HCT116 (cell line): ENCODE data around the gene CES3. TPM values are rescaled to one million over a fixed set of nuclear protein-coding genes. Genes with fewer than 3 reads are reported as not detected.

Source experiments
- ATAC-seq: fragments of 200-7000 bp; cut with Tn5 transposase; 2 replicates; pipeline ENCODE4 v1.9.1; 2020; ENCODE audit warnings: mild to moderate bottlenecking, moderate library complexity
- BruUV-seq: library from RNA; stranded (reverse); fragments of 400-500 nt; replicated peaks from 2 replicates; lab custom pipeline; 2021; lab: Mats Ljungman, UMichigan
- CTCF ChIA-PET: fragments of 300-600 bp; sonication (Branson Sonifier 250); formaldehyde crosslinking; loops from one replicate; lab custom pipeline; 2021; ENCODE audit warnings: antibody characterized with exemption; lab: Charles Lee
- POLR2A ChIA-PET: fragments of 300-600, 350-600 bp; sonication (Branson Sonifier 250); formaldehyde crosslinking; loops from one replicate; lab custom pipeline; 2021; ENCODE audit warnings: antibody characterized with exemption; lab: Charles Lee
- RAD21 ChIA-PET, 2 experiments: fragments of 300-600 bp; sonication (Branson Sonifier 250); formaldehyde crosslinking; loops; one replicate each; lab custom pipeline; 2023; ENCODE audit warnings: low total read pairs in 2 of 2; ENCODE audit not compliant: uncharacterized antibody in 2 of 2, unreplicated experiment in 2 of 2, low non-redundant PET in 1 of 2; lab: Charles Lee
- DNase-seq: peaks from one replicate; pipeline ENCODE4 v3.0.0-alpha.2; 2010; ENCODE audit warnings: low read depth, low spot score
- H2AFZ ChIP-seq: fragments of 200-600 bp; shearing (Covaris generic), sonication (generic); 2 replicates; pipeline ENCODE4 v1.6.1; 2017; ENCODE audit warnings: low read depth, mixed run types, mixed read lengths, antibody characterized with exemption, low read length; ENCODE audit not compliant: poor library complexity, severe bottlenecking
- H3K27ac ChIP-seq: 2 replicates; pipeline ENCODE4 v1.5.1; 2012; ENCODE audit warnings: low read depth, low read length
- H3K27me3 ChIP-seq: fragments of 200-600 bp; sonication (generic); 2 replicates; pipeline ENCODE4 v1.6.1; 2016; ENCODE audit warnings: mixed run types, low read length, mixed read lengths; ENCODE audit not compliant: insufficient read depth
- H3K36me3 ChIP-seq, 2 experiments: fragments of 200-500 bp in 1 of 2; fragments of 200-600 bp in 1 of 2; sonication (Bioruptor generic) in 1 of 2; sonication (generic) in 1 of 2; 2 replicates each; pipeline versions ENCODE4 v1.5.1 to v1.6.1; 2014 to 2016; ENCODE audit warnings: low read length in 2 of 2, inconsistent platforms in 1 of 2, mixed read lengths in 1 of 2, mixed run types in 1 of 2; ENCODE audit not compliant: insufficient read depth in 2 of 2, control insufficient read depth in 1 of 2
- H3K4me1 ChIP-seq, 2 experiments: fragments of 200-600 bp in 1 of 2; sonication (generic) in 1 of 2; 2 replicates each; pipeline versions ENCODE4 v1.5.1 to v1.6.1; 2012 to 2017; ENCODE audit warnings: low read length in 2 of 2, inconsistent platforms in 1 of 2, mild to moderate bottlenecking in 1 of 2, mixed read lengths in 1 of 2, mixed run types in 1 of 2, moderate library complexity in 1 of 2; ENCODE audit not compliant: insufficient read depth in 2 of 2, control insufficient read depth in 1 of 2
- H3K4me2 ChIP-seq: fragments of 200-600 bp; sonication (generic); 2 replicates; pipeline ENCODE4 v1.6.1; 2017; ENCODE audit warnings: mixed run types, low read length, mixed read lengths
- H3K4me3 ChIP-seq, 2 experiments: fragments of 200-600 bp in 1 of 2; sonication (generic) in 1 of 2; replicated peaks in 1 of 2; 2 replicates each; pipeline ENCODE4 v1.5.1; 2011 to 2016; ENCODE audit warnings: low read length in 2 of 2, control low read depth in 1 of 2, low read depth in 1 of 2, mild to moderate bottlenecking in 1 of 2, mixed read lengths in 1 of 2, mixed run types in 1 of 2
- H3K79me2 ChIP-seq: fragments of 200-600 bp; sonication (generic); 2 replicates; pipeline ENCODE4 v1.6.1; 2017; ENCODE audit warnings: mild to moderate bottlenecking, mixed run types, low read length, moderate library complexity, mixed read lengths; ENCODE audit not compliant: insufficient read depth
- H3K9ac ChIP-seq: fragments of 200-600 bp; sonication (generic); 2 replicates; pipeline ENCODE4 v1.6.1; 2016; ENCODE audit warnings: low read length, mixed read lengths
- H3K9me2 ChIP-seq: fragments of 200-600 bp; sonication (generic), shearing (Covaris generic); 2 replicates; pipeline ENCODE4 v1.6.1; 2017; ENCODE audit warnings: mixed run types, mild to moderate bottlenecking, moderate library complexity; ENCODE audit not compliant: insufficient read depth
- H3K9me3 ChIP-seq, 2 experiments: fragments of 200-500 bp in 1 of 2; fragments of 200-600 bp in 1 of 2; sonication (Bioruptor generic) in 1 of 2; sonication (generic) in 1 of 2; 2 replicates each; pipeline ENCODE4 v1.6.1; 2014 to 2017; ENCODE audit warnings: low read length in 2 of 2, mixed read lengths in 2 of 2, inconsistent platforms in 1 of 2, low read depth in 1 of 2, mild to moderate bottlenecking in 1 of 2, mixed run types in 1 of 2, moderate library complexity in 1 of 2; ENCODE audit not compliant: control insufficient read depth in 1 of 2, insufficient read depth in 1 of 2
- H4K20me1 ChIP-seq: fragments of 200-600 bp; sonication (generic), shearing (Covaris generic); 2 replicates; pipeline ENCODE4 v1.6.1; 2017; ENCODE audit warnings: mixed run types, mild to moderate bottlenecking, moderate library complexity; ENCODE audit not compliant: insufficient read depth
- CEBPB ChIP-seq: IDR thresholded peaks from 2 replicates; pipeline ENCODE4 v1.6.1; 2012; ENCODE audit warnings: low read depth
- EGR1 ChIP-seq: IDR thresholded peaks from 2 replicates; pipeline ENCODE4 v1.6.1; 2012; ENCODE audit warnings: low read depth
- ELF1 ChIP-seq: IDR thresholded peaks from 2 replicates; pipeline ENCODE4 v1.6.1; 2012; ENCODE audit warnings: low read depth, borderline replicate concordance
- EZH2 ChIP-seq: fragments of 200-600 bp; sonication (generic); IDR thresholded peaks from 2 replicates; pipeline ENCODE4 v1.6.1; 2017; ENCODE audit warnings: antibody characterized with exemption, mixed run types
- FOSL1 ChIP-seq: IDR thresholded peaks from 2 replicates; pipeline ENCODE4 v1.6.1; 2012; ENCODE audit warnings: low read depth
- POLR2AphosphoS5 ChIP-seq: IDR thresholded peaks from 2 replicates; pipeline ENCODE4 v1.6.1; 2011; ENCODE audit warnings: mild to moderate bottlenecking, low read depth, low read length, moderate library complexity
- RAD21 ChIP-seq: IDR thresholded peaks from 2 replicates; pipeline ENCODE4 v1.6.1; 2012; ENCODE audit warnings: low read depth, mild to moderate bottlenecking
- SRF ChIP-seq: IDR thresholded peaks from 2 replicates; pipeline ENCODE4 v1.6.1; 2012; ENCODE audit warnings: low read depth
- YY1 ChIP-seq: IDR thresholded peaks from 2 replicates; pipeline ENCODE4 v1.6.1; 2011; ENCODE audit warnings: low read length, low read depth, moderate library complexity, mild to moderate bottlenecking; ENCODE audit not compliant: insufficient replicate concordance; ENCODE audit errors: extremely low read depth
- ZFX ChIP-seq: fragments of 450-650 bp; IDR thresholded peaks from 2 replicates; pipeline ENCODE4 v1.6.1; 2017
- ZNF274 ChIP-seq: fragments of 200-500 bp; sonication (Bioruptor generic); IDR thresholded peaks from 2 replicates; pipeline ENCODE4 v1.6.1; 2014; ENCODE audit warnings: mild to moderate bottlenecking, low read depth, low read length, inconsistent platforms
- intact Hi-C: fragments of 100-400 bp; cut with micrococcal nuclease; formaldehyde crosslinking; loops from 2 replicates; pipeline ENCODE4 v1.10.0; 2022
- total RNA-seq: library from RNA; stranded (reverse); gene quantifications from one replicate; pipeline ENCODE4 v1.2.1, GENCODE V29; 2021; ENCODE audit not compliant: unreplicated experiment
- TF ChIP-seq, protein P1 (sequence below): IDR thresholded peaks from 2 replicates; pipeline ENCODE4 v1.6.1; 2012
- TF ChIP-seq, protein P2 (sequence below): IDR thresholded peaks from 2 replicates; pipeline ENCODE4 v1.6.1; 2012
- TF ChIP-seq, protein P3 (sequence below): IDR thresholded peaks from 2 replicates; pipeline ENCODE4 v1.6.1; 2012; ENCODE audit warnings: low read depth
- TF ChIP-seq, protein P4 (sequence below): IDR thresholded peaks from 2 replicates; pipeline ENCODE4 v1.6.1; 2011; ENCODE audit warnings: mild to moderate bottlenecking, low read length, moderate library complexity; ENCODE audit not compliant: insufficient replicate concordance; ENCODE audit errors: extremely low read depth

CES3 gene
- total RNA-seq, 1 experiment from 2014 or later = 10.8 TPM

DNA sequence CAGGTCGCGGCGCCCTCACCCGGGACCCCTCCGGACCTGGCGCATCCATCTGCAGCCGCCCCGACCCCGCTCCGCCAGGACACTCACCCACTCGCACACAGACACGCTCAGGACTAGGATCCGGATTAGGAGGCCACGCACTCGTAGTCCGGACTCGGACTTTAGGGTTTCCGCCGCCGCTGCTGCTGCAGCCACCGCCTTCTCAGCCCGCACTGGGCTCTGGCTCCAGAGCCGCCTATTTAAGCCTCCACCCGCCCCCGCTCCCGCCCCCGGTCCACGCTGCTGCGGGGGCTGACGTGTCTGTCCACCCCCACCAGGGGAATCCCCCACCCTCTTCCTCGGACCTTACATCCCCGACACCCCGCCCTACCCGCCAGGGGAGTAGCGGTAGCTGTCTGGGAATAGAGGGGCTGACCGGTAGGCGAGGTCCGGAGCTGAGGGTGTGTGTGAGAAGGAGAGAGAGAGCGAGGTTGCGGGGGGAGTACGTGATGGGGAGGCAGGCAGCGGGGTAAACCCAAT lies 35.7 kb upstream of the CES3 start, which contains the start of gene RRAD:
Gene RRAD, minus strand, starts transcription at position 214 of the 519 bp plus-strand sequence. CDS start 356 bp downstream, outside the sequence.
- DNase-seq = no peak
- no peak for TF ChIP-seq YY1
- no peak for TF ChIP-seq EZH2
- TF ChIP-seq ZNF274 = no peak
- no peak for TF ChIP-seq RAD21
- TF ChIP-seq CEBPB = no peak
- TF ChIP-seq, protein P1, sequence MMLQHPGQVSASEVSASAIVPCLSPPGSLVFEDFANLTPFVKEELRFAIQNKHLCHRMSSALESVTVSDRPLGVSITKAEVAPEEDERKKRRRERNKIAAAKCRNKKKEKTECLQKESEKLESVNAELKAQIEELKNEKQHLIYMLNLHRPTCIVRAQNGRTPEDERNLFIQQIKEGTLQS = no peak
- no peak for TF ChIP-seq POLR2AphosphoS5
- no peak for TF ChIP-seq SRF
- no peak for TF ChIP-seq ZFX
- TF ChIP-seq FOSL1 = no peak
- no peak for TF ChIP-seq ELF1
- TF ChIP-seq EGR1 = no peak
- TF ChIP-seq, protein P2, sequence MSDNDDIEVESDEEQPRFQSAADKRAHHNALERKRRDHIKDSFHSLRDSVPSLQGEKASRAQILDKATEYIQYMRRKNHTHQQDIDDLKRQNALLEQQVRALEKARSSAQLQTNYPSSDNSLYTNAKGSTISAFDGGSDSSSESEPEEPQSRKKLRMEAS = no peak
- TF ChIP-seq, protein P3, sequence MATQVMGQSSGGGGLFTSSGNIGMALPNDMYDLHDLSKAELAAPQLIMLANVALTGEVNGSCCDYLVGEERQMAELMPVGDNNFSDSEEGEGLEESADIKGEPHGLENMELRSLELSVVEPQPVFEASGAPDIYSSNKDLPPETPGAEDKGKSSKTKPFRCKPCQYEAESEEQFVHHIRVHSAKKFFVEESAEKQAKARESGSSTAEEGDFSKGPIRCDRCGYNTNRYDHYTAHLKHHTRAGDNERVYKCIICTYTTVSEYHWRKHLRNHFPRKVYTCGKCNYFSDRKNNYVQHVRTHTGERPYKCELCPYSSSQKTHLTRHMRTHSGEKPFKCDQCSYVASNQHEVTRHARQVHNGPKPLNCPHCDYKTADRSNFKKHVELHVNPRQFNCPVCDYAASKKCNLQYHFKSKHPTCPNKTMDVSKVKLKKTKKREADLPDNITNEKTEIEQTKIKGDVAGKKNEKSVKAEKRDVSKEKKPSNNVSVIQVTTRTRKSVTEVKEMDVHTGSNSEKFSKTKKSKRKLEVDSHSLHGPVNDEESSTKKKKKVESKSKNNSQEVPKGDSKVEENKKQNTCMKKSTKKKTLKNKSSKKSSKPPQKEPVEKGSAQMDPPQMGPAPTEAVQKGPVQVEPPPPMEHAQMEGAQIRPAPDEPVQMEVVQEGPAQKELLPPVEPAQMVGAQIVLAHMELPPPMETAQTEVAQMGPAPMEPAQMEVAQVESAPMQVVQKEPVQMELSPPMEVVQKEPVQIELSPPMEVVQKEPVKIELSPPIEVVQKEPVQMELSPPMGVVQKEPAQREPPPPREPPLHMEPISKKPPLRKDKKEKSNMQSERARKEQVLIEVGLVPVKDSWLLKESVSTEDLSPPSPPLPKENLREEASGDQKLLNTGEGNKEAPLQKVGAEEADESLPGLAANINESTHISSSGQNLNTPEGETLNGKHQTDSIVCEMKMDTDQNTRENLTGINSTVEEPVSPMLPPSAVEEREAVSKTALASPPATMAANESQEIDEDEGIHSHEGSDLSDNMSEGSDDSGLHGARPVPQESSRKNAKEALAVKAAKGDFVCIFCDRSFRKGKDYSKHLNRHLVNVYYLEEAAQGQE = no peak
- TF ChIP-seq, protein P4, sequence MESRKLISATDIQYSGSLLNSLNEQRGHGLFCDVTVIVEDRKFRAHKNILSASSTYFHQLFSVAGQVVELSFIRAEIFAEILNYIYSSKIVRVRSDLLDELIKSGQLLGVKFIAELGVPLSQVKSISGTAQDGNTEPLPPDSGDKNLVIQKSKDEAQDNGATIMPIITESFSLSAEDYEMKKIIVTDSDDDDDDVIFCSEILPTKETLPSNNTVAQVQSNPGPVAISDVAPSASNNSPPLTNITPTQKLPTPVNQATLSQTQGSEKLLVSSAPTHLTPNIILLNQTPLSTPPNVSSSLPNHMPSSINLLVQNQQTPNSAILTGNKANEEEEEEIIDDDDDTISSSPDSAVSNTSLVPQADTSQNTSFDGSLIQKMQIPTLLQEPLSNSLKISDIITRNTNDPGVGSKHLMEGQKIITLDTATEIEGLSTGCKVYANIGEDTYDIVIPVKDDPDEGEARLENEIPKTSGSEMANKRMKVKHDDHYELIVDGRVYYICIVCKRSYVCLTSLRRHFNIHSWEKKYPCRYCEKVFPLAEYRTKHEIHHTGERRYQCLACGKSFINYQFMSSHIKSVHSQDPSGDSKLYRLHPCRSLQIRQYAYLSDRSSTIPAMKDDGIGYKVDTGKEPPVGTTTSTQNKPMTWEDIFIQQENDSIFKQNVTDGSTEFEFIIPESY = no peak
- TF ChIP-seq, all 23 proteins: peak for 0
- RAD21 ChIA-PET = no interaction called here
- peak; percentile 17 for ATAC-seq
- Histone ChIP-seq H2AFZ (no peak within 1 kb of the TSS), H4K20me1 (no peaks in the 10 kb centered on the region), H3K9me3 (no peaks in the 10 kb centered on the region), H3K4me3 (peak within 1 kb of the TSS; percentile 15 to 42), H3K4me2 (peak within 1 kb of the TSS; percentile 70), H3K27ac (no peak within 1 kb of the TSS; the same call in 1 of the 2 replicates), H3K79me2 (no peaks in the 10 kb centered on the region), H3K36me3 (no peaks in the 10 kb centered on the region), H3K9ac (no peak within 1 kb of the TSS), H3K4me1 (peaks cover 21 to 50% of the 10 kb centered on the region in 2 experiments), H3K27me3 (no peaks in the 10 kb centered on the region), H3K9me2 (no peaks in the 10 kb centered on the region)
- intact Hi-C loops = no loop called here
- no TSS peak for BruUV-seq
- CTCF ChIA-PET = no interaction called here
- POLR2A ChIA-PET = no interaction called here
